Transverse colon (tissue), 4 donors: ENCODE measurements around the gene SLC2A1.

ENCODE experiments used
- CTCF ChIP-seq, 5 experiments: fragments of 200-600 bp in 3 of 5; fragments of 450-650 bp in 2 of 5; sonication (generic) in 3 of 5; IDR thresholded peaks; 1 replicate in 2 of 5; 2 replicates in 3 of 5; pipeline ENCODE4 v1.5.1; 2016 to 2017; ENCODE audit warnings: antibody characterized with exemption in 5 of 5, inconsistent platforms in 3 of 5, mild to moderate bottlenecking in 2 of 5, moderate library complexity in 1 of 5
- POLR2AphosphoS5 ChIP-seq, 3 donors: sonication (generic); formaldehyde crosslinking; IDR thresholded peaks; one replicate each; pipeline ENCODE4 v1.6.1; 2016; ENCODE audit warnings: antibody characterized with exemption in 3 of 3

DNA sequence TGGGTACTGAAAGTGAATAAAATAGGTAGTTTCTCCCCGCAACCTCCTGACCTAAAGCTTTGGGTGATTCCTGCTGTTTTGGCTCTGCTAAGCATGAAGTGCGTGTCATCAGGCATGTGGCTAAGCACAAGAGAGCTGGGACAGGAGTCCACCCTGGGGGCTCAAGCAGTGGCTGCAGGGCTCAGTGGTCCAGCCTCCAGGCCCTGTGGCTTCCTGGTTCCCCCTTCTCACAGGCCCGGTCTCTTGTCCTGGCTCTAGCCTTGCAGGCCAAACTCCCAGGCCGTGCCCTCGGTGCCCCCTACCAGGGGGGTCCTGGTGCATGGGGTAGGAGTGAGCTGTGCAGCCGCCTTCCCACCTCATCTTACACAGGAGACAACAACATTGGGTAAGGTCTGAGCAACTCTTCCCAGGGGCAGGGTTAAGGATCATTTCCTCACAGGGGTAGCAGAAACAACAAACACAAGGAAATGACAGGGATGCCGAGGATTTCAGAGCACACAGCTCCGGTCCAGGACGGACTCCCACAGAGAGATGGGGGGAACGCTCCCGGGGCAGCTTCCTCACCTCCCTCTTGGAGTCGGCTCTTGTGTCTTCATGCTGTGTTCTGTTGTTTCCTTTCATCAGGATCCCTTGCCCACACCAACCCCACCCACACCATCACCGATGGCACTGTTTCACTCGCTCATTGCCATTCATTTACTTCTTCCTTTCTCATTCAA, 19.8 kb upstream of the SLC2A1 start:
- TF ChIP-seq CTCF (IDR thresholded peaks at IDR 0.05) (no peak), POLR2AphosphoS5 (IDR thresholded peaks at IDR 0.05) (no peak)
